Breast epithelium (tissue), 3 donors: ENCODE data around the gene RAB43.

Experiments
- CTCF ChIP-seq, 3 donors: fragments of 450-650 bp; IDR thresholded peaks; one replicate each; pipeline ENCODE4 v1.5.1; 2016 to 2017; ENCODE audit warnings: antibody characterized with exemption in 3 of 3, mild to moderate bottlenecking in 3 of 3, moderate library complexity in 3 of 3
- POLR2A ChIP-seq: fragments of 450-650 bp; IDR thresholded peaks from one replicate; pipeline ENCODE4 v1.6.1; 2016; ENCODE audit warnings: antibody characterized with exemption, mild to moderate bottlenecking, moderate library complexity
- POLR2AphosphoS5 ChIP-seq, 3 donors: sonication (generic); formaldehyde crosslinking; IDR thresholded peaks; one replicate each; pipeline ENCODE4 v1.6.1; 2017; ENCODE audit warnings: antibody characterized with exemption in 3 of 3

GRCh38 chr3:129122412-129123011 lies 908 bp upstream of the RAB43 start:
- TF ChIP-seq CTCF (IDR thresholded peaks at IDR 0.05) = no peak
- no peak for TF ChIP-seq POLR2A
- no peak for TF ChIP-seq POLR2AphosphoS5 (IDR thresholded peaks at IDR 0.05)
